HEK293T (cell line): Measurements from ENCODE around the gene ZNF608.

Experiments
- CTCF ChIA-PET: fragments of 350-600 bp; formaldehyde crosslinking; extraction: SDS; loops from one replicate; lab custom pipeline; 2021; ENCODE audit warnings: antibody characterized with exemption, inconsistent platforms; lab: Yijun Ruan, JAX
- POLR2A ChIA-PET: fragments of 350-600 bp; formaldehyde crosslinking; extraction: SDS; loops from one replicate; lab custom pipeline; 2020; ENCODE audit warnings: antibody characterized with exemption, inconsistent platforms; lab: Yijun Ruan, JAX
- DNase-seq: peaks from one replicate; pipeline ENCODE4 v3.0.0; 2012; ENCODE audit warnings: mixed read lengths; ENCODE audit errors: extremely low spot score
- ARNT ChIP-seq: fragments of 450-650 bp; IDR thresholded peaks from 2 replicates; pipeline ENCODE4 v1.6.1; 2017; ENCODE audit warnings: mild to moderate bottlenecking
- BHLHE40 ChIP-seq: fragments of 450-650 bp; IDR thresholded peaks from 2 replicates; pipeline ENCODE4 v1.6.1; 2016; ENCODE audit warnings: mild to moderate bottlenecking, moderate library complexity, borderline replicate concordance
- CTBP1 ChIP-seq: fragments of 450-650 bp; IDR thresholded peaks from 2 replicates; pipeline ENCODE4 v1.6.1; 2016; ENCODE audit warnings: borderline replicate concordance
- ELF4 ChIP-seq: fragments of 450-650 bp; IDR thresholded peaks from 2 replicates; pipeline ENCODE4 v1.6.1; 2017; ENCODE audit warnings: antibody characterized with exemption
- FOXA1 ChIP-seq: fragments of 450-650 bp; IDR thresholded peaks from 2 replicates; pipeline ENCODE4 v1.6.1; 2016; ENCODE audit warnings: mild to moderate bottlenecking
- FOXK2 ChIP-seq: fragments of 450-650 bp; IDR thresholded peaks from 2 replicates; pipeline ENCODE4 v1.6.1; 2016; ENCODE audit warnings: mild to moderate bottlenecking
- FOXM1 ChIP-seq: fragments of 450-650 bp; IDR thresholded peaks from 2 replicates; pipeline ENCODE4 v1.6.1; 2017; ENCODE audit warnings: mild to moderate bottlenecking, borderline replicate concordance
- HDGF ChIP-seq: fragments of 450-650 bp; IDR thresholded peaks from 2 replicates; pipeline ENCODE4 v1.6.1; 2017; ENCODE audit warnings: antibody characterized with exemption, borderline replicate concordance
- L3MBTL2 ChIP-seq: fragments of 450-650 bp; conservative IDR thresholded peaks from 2 replicates; pipeline ENCODE4 v1.6.1; 2016; ENCODE audit warnings: mild to moderate bottlenecking
- LEF1 ChIP-seq: fragments of 450-650 bp; IDR thresholded peaks from 2 replicates; pipeline ENCODE4 v1.6.1; 2017; ENCODE audit warnings: mild to moderate bottlenecking, borderline replicate concordance
- NFRKB ChIP-seq: fragments of 450-650 bp; IDR thresholded peaks from 2 replicates; pipeline ENCODE4 v1.6.1; 2016; ENCODE audit warnings: mild to moderate bottlenecking, moderate library complexity
- PKNOX1 ChIP-seq: fragments of 450-650 bp; IDR thresholded peaks from 2 replicates; pipeline ENCODE4 v1.6.1; 2016
- SP1 ChIP-seq: fragments of 450-650 bp; IDR thresholded peaks from 2 replicates; pipeline ENCODE4 v1.6.1; 2017
- SUZ12 ChIP-seq: fragments of 450-650 bp; IDR thresholded peaks from 2 replicates; pipeline ENCODE4 v1.6.1; 2016; ENCODE audit warnings: mild to moderate bottlenecking
- TARDBP ChIP-seq: fragments of 450-650 bp; IDR thresholded peaks from 2 replicates; pipeline ENCODE4 v1.6.1; 2016
- ZNF384 ChIP-seq: fragments of 450-650 bp; IDR thresholded peaks from 2 replicates; pipeline ENCODE4 v1.6.1; 2016

The ZNF608 gene

DNA sequence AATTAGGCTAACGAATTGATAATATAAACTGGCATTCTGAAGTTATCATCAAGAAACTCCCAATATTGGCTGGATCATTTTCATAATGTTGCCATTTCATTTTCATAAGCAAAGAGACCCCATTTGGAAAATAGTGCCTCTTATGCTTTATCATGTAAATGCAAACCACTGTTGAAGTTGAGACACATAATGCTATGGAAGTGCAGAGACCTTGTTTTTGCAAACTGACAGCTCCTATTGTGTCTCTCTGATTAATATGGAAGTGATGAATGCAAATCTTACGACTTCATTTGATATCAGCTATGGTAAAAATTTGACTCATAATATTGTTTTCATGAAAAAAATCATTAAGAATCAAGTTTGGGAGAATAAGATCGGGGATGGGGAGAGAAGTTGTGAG, 25.3 kb upstream of the ZNF608 start:
- DNase-seq = no peak
- CTCF ChIA-PET = no interaction called here
- TF ChIP-seq SUZ12 (no peak), NFRKB (no peak), HDGF (no peak), ELF4 (no peak), L3MBTL2 (no peak), TARDBP (no peak), ARNT (no peak)
- POLR2A ChIA-PET = no interaction called here

GRCh38 chr5:124764992-124765611, 18.7 kb upstream of the ZNF608 start:
- CTCF ChIA-PET = interaction anchor here (0.9 kb wide), 1 partner anchor 8 kb away, joined by 6 read pairs; no protein-coding TSS in a partner anchor
- DNase-seq = no peak
- TF ChIP-seq HDGF = no peak
- TF ChIP-seq PKNOX1 = no peak
- no peak for TF ChIP-seq LEF1
- TF ChIP-seq FOXA1 = no peak
- no peak for TF ChIP-seq ARNT
- no peak for TF ChIP-seq CTBP1
- TF ChIP-seq BHLHE40 = no peak
- TF ChIP-seq NFRKB = no peak
- TF ChIP-seq ZNF384 = no peak
- no peak for TF ChIP-seq FOXK2
- POLR2A ChIA-PET = interaction anchor here (3.1 kb wide), 1 partner anchor 16 kb away, joined by 8 read pairs; no protein-coding TSS in a partner anchor

DNA sequence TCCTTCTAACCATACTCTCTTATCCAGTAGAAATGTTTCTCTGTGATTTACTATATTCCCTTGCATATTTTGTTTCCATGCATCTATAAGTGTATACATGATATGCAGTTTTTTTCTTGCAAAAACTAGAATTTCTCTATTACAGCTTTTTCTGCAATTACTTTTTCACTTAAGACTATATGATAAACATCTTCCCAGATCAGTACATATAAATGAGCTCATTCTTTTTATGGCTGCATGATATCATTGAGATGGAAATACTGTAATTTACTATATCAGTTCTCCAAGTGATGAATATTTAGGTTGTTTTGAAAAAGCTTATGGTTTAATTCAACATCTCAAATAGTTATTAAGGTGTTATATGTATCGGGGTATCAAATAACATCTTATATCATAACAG, 18.1 kb upstream of the ZNF608 start:
- ChIA-PET CTCF (interaction anchor here (0.9 kb wide), 1 partner anchor 9 kb away, joined by 6 read pairs; no protein-coding TSS in a partner anchor), POLR2A (interaction anchor here (3.1 kb wide), 1 partner anchor 16 kb away, joined by 8 read pairs; no protein-coding TSS in a partner anchor)
- no peak for DNase-seq
- TF ChIP-seq FOXM1 (no peak), TARDBP (no peak), SUZ12 (no peak), FOXA1 (no peak), ELF4 (no peak), NFRKB (no peak), SP1 (no peak), PKNOX1 (no peak), FOXK2 (no peak), ARNT (no peak), BHLHE40 (no peak), ZNF384 (no peak), LEF1 (no peak), L3MBTL2 (no peak), CTBP1 (no peak), HDGF (no peak)

DNA sequence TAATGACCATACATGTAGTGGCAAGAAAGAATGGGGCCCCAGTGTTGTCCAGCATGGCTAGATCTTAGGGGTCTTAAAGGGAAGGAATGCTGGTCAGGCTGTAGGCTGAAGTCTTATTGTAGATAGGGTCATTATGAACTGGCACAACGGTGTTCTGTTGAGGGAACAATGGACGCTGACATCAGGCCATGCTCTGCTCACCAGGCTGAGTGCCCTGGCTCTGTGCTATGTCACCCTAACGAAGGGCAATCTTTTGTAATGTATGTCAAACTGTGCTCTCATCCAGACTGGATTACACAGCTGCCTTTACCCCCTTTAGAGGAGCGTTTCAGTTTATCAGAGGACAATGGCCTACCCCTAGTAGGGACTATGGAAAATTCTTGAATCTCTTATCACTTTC, 14.6 kb upstream of the ZNF608 start:
- TF ChIP-seq HDGF = no peak
- ChIA-PET POLR2A (interaction anchor here (1.9 kb wide), 1 partner anchor 12 kb away, joined by 7 read pairs; no protein-coding TSS in a partner anchor), CTCF (no interaction called here)
- no peak for DNase-seq

DNA sequence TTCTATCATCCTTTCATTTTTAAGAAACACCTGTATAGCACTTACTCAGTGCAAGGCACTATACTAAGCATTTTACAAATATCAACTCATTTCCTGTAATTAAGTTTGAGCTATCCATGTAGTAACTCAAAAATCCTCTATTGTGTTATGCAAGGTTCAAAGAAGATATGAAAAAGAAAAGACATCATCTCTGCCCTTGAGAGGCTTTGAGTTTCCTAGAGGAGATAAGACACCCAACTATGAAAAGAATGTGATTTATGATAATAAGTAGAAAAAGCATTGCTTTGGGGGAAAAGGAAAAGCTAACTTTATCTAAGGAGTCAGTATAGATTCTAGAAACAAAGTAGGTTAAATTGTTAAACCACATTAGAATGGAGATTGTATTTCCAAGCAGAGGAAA, 14.2 kb upstream of the ZNF608 start:
- CTCF ChIA-PET = interaction anchor here (0.6 kb wide), 1 partner anchor 815 kb away, joined by 3 read pairs; no protein-coding TSS in a partner anchor
- DNase-seq = no peak
- POLR2A ChIA-PET = interaction anchor here (1.9 kb wide), 1 partner anchor 12 kb away, joined by 7 read pairs; no protein-coding TSS in a partner anchor
- no peak for TF ChIP-seq SUZ12
- TF ChIP-seq FOXM1 = no peak
- no peak for TF ChIP-seq SP1
- no peak for TF ChIP-seq HDGF
- no peak for TF ChIP-seq LEF1

GRCh38 chr5:124755565-124755964, 9.1 kb upstream of the ZNF608 start:
- peak; percentile 75 for DNase-seq
- TF ChIP-seq BHLHE40 = no peak
- TF ChIP-seq LEF1 = no peak
- no peak for TF ChIP-seq ARNT
- TF ChIP-seq PKNOX1 = peak; percentile 80
- TF ChIP-seq FOXA1 = no peak
- TF ChIP-seq FOXK2 = no peak
- no peak for TF ChIP-seq TARDBP
- TF ChIP-seq SUZ12 = no peak
- TF ChIP-seq SP1 = no peak
- ChIA-PET CTCF (no interaction called here), POLR2A (interaction anchor here (0.8 to 1.7 kb wide), 2 partner anchors 51 to 63 kb away, joined by 3 read pairs; no protein-coding TSS in a partner anchor)

GRCh38 chr5:124755041-124755440, 8.6 kb upstream of the ZNF608 start:
- no peak for TF ChIP-seq TARDBP
- no peak for TF ChIP-seq L3MBTL2
- no peak for TF ChIP-seq BHLHE40
- no peak for TF ChIP-seq LEF1
- TF ChIP-seq ELF4 = no peak
- no peak for TF ChIP-seq FOXM1
- no peak for TF ChIP-seq ZNF384
- TF ChIP-seq FOXK2 = no peak
- no peak for TF ChIP-seq PKNOX1
- no peak for TF ChIP-seq CTBP1
- TF ChIP-seq SP1 = no peak
- POLR2A ChIA-PET = interaction anchor here (0.8 to 1.7 kb wide), 2 partner anchors 52 to 64 kb away, joined by 3 read pairs; no protein-coding TSS in a partner anchor
- DNase-seq = no peak
- CTCF ChIA-PET = no interaction called here
